Stimulated activated CD4-positive, alpha-beta T cell treated with anti-CD3 and anti-CD28 coated beads, Interleukin-15, amount 100 ng/mL, for 24 hours (primary cell): Measurements from ENCODE around the gene FOXP1.
"Not testable (repeated sequence)": the region's sequence is repeated elsewhere in the genome, so short reads cannot be mapped to it uniquely, and the experiment has no call there.

ENCODE experiments used
- DNase-seq: peaks from one replicate; pipeline ENCODE4 v3.0.0-alpha.2; 2020

Gene FOXP1

GRCh38 chr3:70979983-70980645 is 603.4 kb downstream of the FOXP1 start:
- DNase-seq = no peak

GRCh38 chr3:70977712-70978111 is 605.8 kb downstream of the FOXP1 start:
- DNase-seq = no peak

GRCh38 chr3:70975981-70976380 is 607.5 kb downstream of the FOXP1 start:
- DNase-seq = not testable (repeated sequence)

- DNase-seq = no peak
Measured at GRCh38 chr3:70974747-70975146, 608.8 kb downstream of the FOXP1 start.

GRCh38 chr3:70973558-70973957 is 610.0 kb downstream of the FOXP1 start:
- DNase-seq = no peak

GRCh38 chr3:70972855-70973254 is 610.7 kb downstream of the FOXP1 start:
- DNase-seq = no peak

GRCh38 chr3:70970952-70971351 is 612.6 kb downstream of the FOXP1 start:
- DNase-seq = no peak

GRCh38 chr3:70970171-70970570 is 613.4 kb downstream of the FOXP1 start:
- no peak for DNase-seq

- DNase-seq = no peak
Measured at GRCh38 chr3:70963431-70964275, 619.9 kb downstream of the FOXP1 start.

- DNase-seq = no peak
Measured at GRCh38 chr3:70959506-70960291, 623.8 kb downstream of the FOXP1 start.

GRCh38 chr3:70952033-70952747 is 631.3 kb downstream of the FOXP1 start:
- DNase-seq = no peak

- DNase-seq = no peak
Measured at GRCh38 chr3:70951316-70951715, 632.2 kb downstream of the FOXP1 start.

- no peak for DNase-seq
Measured at GRCh38 chr3:70947579-70947978, 635.9 kb downstream of the FOXP1 start.

GRCh38 chr3:70943886-70944285 is 639.6 kb downstream of the FOXP1 start:
- no peak for DNase-seq

- DNase-seq = no peak
Measured at GRCh38 chr3:70933105-70933810, 650.3 kb downstream of the FOXP1 start.

GRCh38 chr3:70930066-70930465 is 653.5 kb downstream of the FOXP1 start:
- DNase-seq = no peak

GRCh38 chr3:70927239-70927638 is 656.3 kb downstream of the FOXP1 start:
- no peak for DNase-seq

GRCh38 chr3:70926835-70927234 is 656.7 kb downstream of the FOXP1 start:
- DNase-seq = no peak

GRCh38 chr3:70919661-70920060 is 663.9 kb downstream of the FOXP1 start:
- DNase-seq = no peak

GRCh38 chr3:70919091-70919490 is 664.4 kb downstream of the FOXP1 start:
- no peak for DNase-seq

- DNase-seq = no peak
Measured at GRCh38 chr3:70916375-70917055, 667.0 kb downstream of the FOXP1 start.

- no peak for DNase-seq
Measured at GRCh38 chr3:70914862-70915261, 668.7 kb downstream of the FOXP1 start.
